Measurements from ENCODE around the gene TNS4. TPM values are rescaled to one million over a fixed set of nuclear protein-coding genes. Genes with fewer than 3 reads are reported as not detected.
A peak's percentile ranks its signal among the peaks of the same experiment; 100 is the strongest.

The TNS4 gene
- total RNA-seq, 1 experiment from 2014 or later, result 522 TPM

- no peaks in the 10 kb centered on the region for H3K9me3 Mint-ChIP-seq (ENCODE audit: unreplicated experiment)
- H3K36me3 Mint-ChIP-seq (ENCODE audit: insufficient read depth, unreplicated experiment), result peaks cover 93% of the 10 kb centered on the region
- POLR2A ChIA-PET, result interaction anchor here (0.5 to 21.4 kb wide), 29 partner anchors 13 to 358 kb away, joined by 3 to 703 read pairs (median 13); partner anchors contain the start of genes GJD3, IGFBP4 and TNS4
- DNase-seq (ENCODE audit: unreplicated experiment), result peak; percentile 88
- H3K4me3 Mint-ChIP-seq (ENCODE audit: unreplicated experiment), result no peak overlapping the region
- TF ChIP-seq CTCF (IDR thresholded peaks at IDR 0.05; ENCODE audit: unreplicated experiment), result no peak
- TSS peak; percentile 7 for BruUV-seq (replicated peaks)
- H3K27me3 Mint-ChIP-seq (ENCODE audit: insufficient read depth, unreplicated experiment), result no peaks in the 10 kb centered on the region
- intact Hi-C loops (cut with micrococcal nuclease), result loop anchor here (1.0 to 2.0 kb wide), 2 partner anchors 28 to 60 kb away; partner anchors contain the start of gene TNS4
- peak overlapping the region; percentile 73 for H3K27ac Mint-ChIP-seq (ENCODE audit: low read depth, unreplicated experiment)
- peaks cover 35% of the 10 kb centered on the region for H3K4me1 Mint-ChIP-seq (ENCODE audit: insufficient read depth, unreplicated experiment)
- CTCF ChIA-PET, result interaction anchor here (0.6 to 2.6 kb wide), 8 partner anchors 22 to 1535 kb away, joined by 3 to 8 read pairs (median 4); no protein-coding TSS in a partner anchor
These were observed 28.5 kb downstream of the TNS4 start for GRCh38 chr17:40472733-40473452.

GRCh38 chr17:40471846-40472732, 29.3 kb downstream of the TNS4 start:
- ChIA-PET POLR2A (interaction anchor here (0.5 to 21.4 kb wide), 35 partner anchors 9 to 359 kb away, joined by 3 to 703 read pairs (median 6); partner anchors contain the start of genes GJD3, IGFBP4, TNS4 and TOP2A), CTCF (interaction anchor here (0.6 to 2.6 kb wide), 8 partner anchors 23 to 1536 kb away, joined by 3 to 8 read pairs (median 4); no protein-coding TSS in a partner anchor)
- no peak overlapping the region for H3K4me3 Mint-ChIP-seq (ENCODE audit: unreplicated experiment)
- peaks cover 85% of the 10 kb centered on the region for H3K36me3 Mint-ChIP-seq (ENCODE audit: insufficient read depth, unreplicated experiment)
- H3K9me3 Mint-ChIP-seq (ENCODE audit: unreplicated experiment), result no peaks in the 10 kb centered on the region
- DNase-seq (ENCODE audit: unreplicated experiment), result peak; percentile 67
- BruUV-seq (replicated peaks), result no TSS peak
- H3K4me1 Mint-ChIP-seq (ENCODE audit: insufficient read depth, unreplicated experiment), result peaks cover 35% of the 10 kb centered on the region
- intact Hi-C loops (cut with micrococcal nuclease), result loop anchor here (1.0 to 2.0 kb wide), 2 partner anchors 29 to 61 kb away; partner anchors contain the start of gene TNS4
- H3K27me3 Mint-ChIP-seq (ENCODE audit: insufficient read depth, unreplicated experiment), result no peaks in the 10 kb centered on the region
- TF ChIP-seq CTCF (IDR thresholded peaks at IDR 0.05; ENCODE audit: unreplicated experiment), result no peak
- peak overlapping the region; percentile 73 for H3K27ac Mint-ChIP-seq (ENCODE audit: low read depth, unreplicated experiment)

GRCh38 chr17:40470932-40471828, 30.2 kb downstream of the TNS4 start:
- no peak for TF ChIP-seq CTCF (IDR thresholded peaks at IDR 0.05; ENCODE audit: unreplicated experiment)
- H3K27ac Mint-ChIP-seq (ENCODE audit: low read depth, unreplicated experiment), result peak overlapping the region; percentile 73
- no peak overlapping the region for H3K4me3 Mint-ChIP-seq (ENCODE audit: unreplicated experiment)
- H3K4me1 Mint-ChIP-seq (ENCODE audit: insufficient read depth, unreplicated experiment), result peaks cover 33% of the 10 kb centered on the region
- POLR2A ChIA-PET, result interaction anchor here (0.6 to 21.4 kb wide), 42 partner anchors 8 to 932 kb away, joined by 3 to 703 read pairs (median 4); partner anchors contain the start of genes IGFBP4, TNS4 and TOP2A
- no TSS peak for BruUV-seq (replicated peaks)
- intact Hi-C loops (cut with micrococcal nuclease), result no loop called here
- no peaks in the 10 kb centered on the region for H3K9me3 Mint-ChIP-seq (ENCODE audit: unreplicated experiment)
- H3K36me3 Mint-ChIP-seq (ENCODE audit: insufficient read depth, unreplicated experiment), result peaks cover 83% of the 10 kb centered on the region
- no peaks in the 10 kb centered on the region for H3K27me3 Mint-ChIP-seq (ENCODE audit: insufficient read depth, unreplicated experiment)
- DNase-seq (ENCODE audit: unreplicated experiment), result peak; percentile 78
- CTCF ChIA-PET, result interaction anchor here (0.6 to 2.6 kb wide), 8 partner anchors 21 to 166 kb away, joined by 3 to 7 read pairs (median 5); no protein-coding TSS in a partner anchor
